ENCODE results near the gene RIMBP3B.
"Not testable (repeated sequence)": the region's sequence is repeated elsewhere in the genome, so short reads cannot be mapped to it uniquely, and the experiment has no call there.

The RIMBP3B gene

GRCh38 chr22:21383701-21384467 lies at the start of gene RIMBP3B:
RIMBP3B (plus strand) TSS chr22:21383751; CDS start chr22:21383859, 108 bp downstream.
- not testable (repeated sequence) for DNase-seq

DNA sequence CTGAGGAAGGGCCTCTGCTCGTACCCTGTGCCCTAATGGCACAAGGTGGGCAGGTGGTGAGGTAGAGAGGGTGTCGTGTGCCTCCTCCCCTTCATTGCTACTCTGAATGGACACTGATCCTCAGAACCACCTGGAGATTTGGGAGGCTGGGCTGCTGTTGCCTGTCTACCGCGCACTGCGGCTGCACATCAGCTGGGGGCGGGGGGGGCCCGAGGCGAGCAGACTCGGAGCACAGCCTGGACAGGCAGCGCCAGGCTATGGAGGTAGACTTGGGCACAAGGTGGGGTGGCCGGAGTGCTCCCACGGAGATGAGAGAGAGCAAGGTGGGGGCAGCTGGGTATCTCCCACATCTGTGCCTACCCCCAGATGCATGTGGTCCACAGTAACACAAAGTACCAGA lies 26.0 kb upstream of the RIMBP3B start:
- DNase-seq = not testable (repeated sequence)

- not testable (repeated sequence) for DNase-seq
These were observed 23.0 kb upstream of the RIMBP3B start for GRCh38 chr22:21360525-21360924.

- DNase-seq = not testable (repeated sequence)
These were observed 21.1 kb upstream of the RIMBP3B start for GRCh38 chr22:21362473-21362872.

- DNase-seq = not testable (repeated sequence)
These were observed 20.5 kb upstream of the RIMBP3B start for GRCh38 chr22:21363061-21363460.

DNA sequence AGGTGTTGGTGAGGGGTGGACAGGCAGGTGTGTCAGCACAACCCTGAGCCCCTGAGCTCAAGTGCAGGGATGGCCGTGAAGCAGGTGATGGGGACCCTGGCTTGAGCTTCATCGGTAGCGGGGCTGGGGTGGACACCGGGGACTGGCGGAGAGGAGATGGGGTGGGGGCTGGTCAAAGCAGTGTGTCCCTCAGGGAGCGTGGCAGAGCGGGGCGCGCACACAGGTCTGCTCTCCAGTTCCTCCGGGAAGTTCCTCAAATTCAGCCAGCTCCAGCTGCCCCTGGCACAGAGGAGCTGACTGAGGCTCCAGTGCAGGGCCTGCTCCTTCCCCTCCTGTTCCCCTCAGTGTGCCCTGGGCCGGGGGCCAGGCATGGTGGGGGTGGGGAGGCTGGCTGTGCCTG lies 19.7 kb upstream of the RIMBP3B start:
- DNase-seq = not testable (repeated sequence)

DNA sequence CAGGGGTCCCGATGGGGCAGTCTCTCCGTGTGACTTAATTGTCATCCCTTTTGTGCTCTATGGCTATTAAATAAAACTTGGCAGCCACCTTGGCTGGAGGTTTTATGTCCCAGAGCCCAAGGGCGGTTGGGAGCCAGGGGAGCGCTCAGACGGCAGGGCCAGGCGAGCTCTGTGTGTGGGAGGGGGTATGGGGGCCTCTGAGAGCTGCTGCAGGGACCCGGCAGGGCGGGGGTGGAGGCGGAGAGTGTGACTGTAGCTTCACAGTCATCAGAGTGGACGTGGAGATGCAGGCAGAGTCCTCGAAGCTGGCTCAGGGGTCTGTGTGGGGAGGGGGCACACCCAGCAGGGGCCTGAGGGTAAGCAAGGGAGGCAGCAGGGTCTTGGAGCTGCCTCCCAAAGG lies 19.2 kb upstream of the RIMBP3B start:
- DNase-seq = not testable (repeated sequence)

GRCh38 chr22:21365337-21365736 lies 18.2 kb upstream of the RIMBP3B start:
- DNase-seq = not testable (repeated sequence)

- DNase-seq = not testable (repeated sequence)
These were observed 14.8 kb upstream of the RIMBP3B start for GRCh38 chr22:21368603-21369310.

GRCh38 chr22:21375880-21376279 lies 7.7 kb upstream of the RIMBP3B start:
- DNase-seq = not testable (repeated sequence)

DNA sequence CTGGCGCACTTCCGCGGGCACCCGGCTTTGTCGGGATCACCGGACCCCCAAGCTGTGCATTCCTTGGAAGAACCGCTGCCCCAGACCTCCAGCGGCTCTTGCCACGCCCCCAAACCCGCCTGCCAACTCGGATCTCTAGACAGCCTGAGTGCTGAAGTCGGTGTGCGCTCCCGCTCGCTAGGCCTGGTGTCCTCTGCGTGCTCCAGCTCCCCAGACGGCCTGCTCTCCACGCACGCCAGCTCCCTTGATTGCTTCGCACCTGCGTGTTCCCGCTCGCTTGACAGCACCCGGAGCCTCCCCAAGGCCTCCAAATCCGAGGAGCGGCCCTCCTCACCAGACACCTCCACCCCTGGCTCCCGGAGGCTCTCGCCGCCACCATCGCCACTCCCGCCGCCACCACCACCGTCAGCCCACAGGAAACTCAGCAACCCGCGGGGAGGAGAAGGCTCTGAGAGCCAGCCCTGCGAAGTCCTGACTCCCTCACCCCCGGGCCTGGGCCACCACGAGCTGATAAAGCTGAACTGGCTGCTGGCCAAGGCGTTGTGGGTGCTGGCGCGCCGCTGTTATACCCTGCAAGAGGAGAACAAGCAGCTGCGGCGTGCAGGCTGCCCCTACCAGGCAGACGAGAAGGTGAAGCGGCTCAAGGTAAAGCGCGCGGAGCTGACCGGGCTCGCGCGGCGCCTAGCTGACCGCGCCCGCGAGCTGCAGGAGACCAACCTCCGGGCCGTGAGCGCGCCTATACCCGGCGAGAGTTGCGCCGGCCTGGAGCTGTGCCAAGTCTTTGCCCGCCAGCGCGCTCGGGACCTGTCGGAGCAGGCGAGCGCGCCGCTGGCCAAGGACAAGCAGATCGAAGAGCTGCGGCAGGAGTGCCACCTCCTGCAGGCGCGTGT lies 1.2 kb downstream of the RIMBP3B start:
- not testable (repeated sequence) for DNase-seq

DNA sequence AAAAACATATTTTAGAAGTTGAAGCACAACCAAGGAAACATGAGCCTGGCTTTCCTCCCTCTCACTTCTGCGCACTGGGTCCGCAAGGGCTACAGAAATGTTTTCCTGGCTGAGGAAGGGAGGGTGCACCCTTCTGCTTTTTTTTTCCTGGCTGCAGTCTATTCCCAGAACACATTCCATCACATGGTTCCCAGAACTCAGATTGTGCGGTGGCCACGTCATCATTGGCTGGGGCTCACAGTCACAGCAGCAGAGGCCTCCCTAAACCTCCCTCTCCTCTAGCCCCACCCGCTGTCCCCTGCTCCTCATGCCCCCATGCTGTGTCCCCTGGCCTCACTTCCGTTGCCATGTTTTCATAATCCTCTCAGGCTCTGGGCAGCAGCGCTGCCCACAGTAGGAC lies 5.9 kb downstream of the RIMBP3B start:
- DNase-seq = not testable (repeated sequence)

DNA sequence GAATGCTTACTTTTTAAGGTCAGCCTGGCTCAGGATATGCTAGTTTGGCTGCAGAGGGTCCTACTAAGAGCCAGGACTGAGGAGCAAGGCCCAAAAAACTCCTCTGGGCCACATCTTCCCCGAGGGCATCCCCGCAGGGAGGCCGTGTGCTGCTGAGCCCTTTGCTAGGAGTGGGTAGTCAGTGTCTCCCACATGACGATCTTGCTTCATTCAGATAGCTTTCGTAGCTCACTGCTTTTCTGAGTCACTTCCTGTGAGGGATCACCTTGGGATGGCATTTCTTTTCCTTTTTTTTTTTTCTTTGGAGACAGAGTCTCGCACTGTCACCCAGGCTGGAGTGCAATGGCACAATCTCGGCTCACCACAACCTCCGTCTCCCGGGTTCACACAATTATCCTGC lies 6.5 kb downstream of the RIMBP3B start:
- not testable (repeated sequence) for DNase-seq

DNA sequence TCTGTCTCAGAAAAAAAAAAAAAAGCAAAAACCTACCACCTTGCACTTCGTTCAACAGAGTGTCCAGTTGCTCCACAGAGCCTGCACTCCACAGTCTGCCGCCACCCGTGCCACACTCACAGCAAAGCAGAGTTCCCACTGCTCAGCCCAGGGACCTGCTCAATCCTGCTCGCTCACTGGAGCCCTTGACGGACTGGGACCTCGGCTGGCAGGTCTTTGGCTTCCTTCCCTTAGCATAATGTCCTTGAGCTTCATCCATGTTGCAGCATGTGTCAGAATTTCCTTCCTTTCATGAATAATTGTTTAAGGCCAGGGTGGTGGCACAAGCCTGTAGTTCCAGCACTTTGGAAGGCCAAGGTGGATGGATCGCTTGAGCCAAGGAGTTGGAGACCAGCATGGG lies 11.1 kb downstream of the RIMBP3B start:
- DNase-seq = not testable (repeated sequence)

DNA sequence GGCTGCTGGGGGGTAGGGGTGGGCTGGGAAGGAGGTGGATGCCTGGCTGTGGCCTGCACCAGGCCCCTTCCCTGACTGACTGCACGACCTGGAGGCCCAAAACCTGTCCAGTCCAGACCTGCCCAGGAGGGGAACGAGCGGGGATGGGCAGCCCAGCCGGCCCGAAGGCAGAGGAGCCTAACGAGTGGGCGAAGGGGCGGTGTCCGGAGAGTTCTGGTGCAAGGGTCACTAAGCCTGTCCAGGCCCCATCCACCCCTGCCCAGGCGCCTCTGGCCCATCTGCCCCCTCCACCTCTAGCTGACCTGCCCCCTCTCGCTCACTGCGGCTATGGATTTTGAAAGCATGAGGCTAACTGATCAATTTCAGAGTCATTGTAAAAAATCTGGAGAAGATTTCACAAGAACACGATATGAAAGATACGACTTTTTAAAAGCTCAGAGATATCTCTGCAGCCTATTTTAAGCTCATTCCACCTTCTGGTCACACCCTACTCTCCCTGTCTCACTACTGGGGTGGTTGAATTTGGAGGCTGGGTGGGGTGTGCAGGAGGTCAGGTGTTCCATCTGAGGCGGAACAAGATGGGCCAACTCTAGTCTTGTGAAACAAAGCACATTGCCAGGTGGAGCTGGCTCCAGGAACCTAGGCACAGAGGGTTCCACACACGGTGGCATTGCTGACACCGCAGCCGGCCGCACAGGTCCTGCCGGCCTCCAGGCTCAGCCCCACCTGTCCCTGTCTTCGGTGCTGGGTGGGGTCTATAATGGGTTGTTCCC lies 17.8 kb downstream of the RIMBP3B start:
- DNase-seq = not testable (repeated sequence)

GRCh38 chr22:21402763-21403314 lies 19.3 kb downstream of the RIMBP3B start:
- not testable (repeated sequence) for DNase-seq

DNA sequence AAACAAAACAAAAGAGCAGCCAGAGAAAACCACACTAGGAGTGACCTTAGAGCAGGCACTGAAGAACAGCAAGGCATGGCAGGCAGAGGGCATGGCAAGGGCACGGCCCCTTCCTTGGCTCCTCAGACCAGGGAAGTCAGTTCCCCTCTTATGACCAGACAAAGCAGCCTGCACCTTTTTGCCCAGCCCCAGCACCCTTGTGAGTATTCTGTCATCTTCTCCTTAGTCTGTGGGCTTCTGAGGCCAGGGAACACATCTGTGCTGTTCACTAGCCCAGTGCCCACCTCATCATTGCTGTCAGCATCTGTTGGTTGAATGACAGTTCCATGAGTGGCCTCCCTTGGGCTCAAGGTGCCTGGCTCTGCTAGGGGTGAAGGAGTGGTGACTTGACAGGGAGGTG lies 23.6 kb downstream of the RIMBP3B start:
- DNase-seq = not testable (repeated sequence)

DNA sequence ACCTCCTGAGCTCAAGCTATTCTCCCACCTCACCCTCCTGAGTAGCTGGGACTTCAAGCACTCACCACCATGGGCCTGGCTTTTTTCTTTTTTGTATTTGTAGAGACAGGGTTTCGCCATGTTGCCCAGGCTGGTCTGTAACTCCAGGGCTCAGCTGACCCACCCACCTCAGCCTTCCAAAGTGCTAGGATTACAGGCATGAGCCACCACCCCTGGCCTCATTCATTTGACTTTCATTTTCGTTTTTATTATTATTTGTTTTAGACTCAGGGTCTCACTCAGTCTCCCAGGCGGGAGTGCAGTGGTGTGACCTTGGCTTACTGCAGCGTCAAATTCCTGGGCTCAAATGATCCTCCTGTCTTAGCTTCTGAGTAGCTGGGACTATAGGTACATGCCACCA lies 24.2 kb downstream of the RIMBP3B start:
- DNase-seq = not testable (repeated sequence)

DNA sequence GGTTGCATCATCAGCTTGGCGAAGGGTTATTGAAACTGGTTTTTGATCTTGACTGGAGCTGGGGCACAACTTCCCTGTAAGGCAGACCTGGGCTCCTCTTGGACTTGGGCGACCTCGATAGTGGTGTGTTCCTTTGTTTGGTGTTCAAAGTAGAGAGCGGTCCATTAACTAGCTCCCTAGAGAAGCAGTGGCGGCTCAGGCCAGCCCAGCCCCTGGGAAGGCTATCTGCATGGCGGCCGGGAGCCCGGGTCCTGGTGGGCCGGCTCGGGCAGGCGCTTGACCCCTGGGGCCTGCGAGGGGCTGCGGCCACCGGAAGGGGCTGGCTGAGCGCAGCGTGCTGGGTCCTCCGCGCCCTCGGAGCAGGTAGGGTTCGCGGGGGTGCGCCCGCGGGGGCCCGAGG lies 32.8 kb downstream of the RIMBP3B start:
- not testable (repeated sequence) for DNase-seq

GRCh38 chr22:21417227-21417746 lies 33.7 kb downstream of the RIMBP3B start, which contains the start of gene HIC2:
HIC2 (plus strand) TSS chr22:21417371; CDS start chr22:21442832, 25,461 bp downstream.
- DNase-seq = not testable (repeated sequence)

GRCh38 chr22:21417853-21418252 lies 34.3 kb downstream of the RIMBP3B start:
- DNase-seq = not testable (repeated sequence)
